Duodenal mucosa (tissue), 2 donors: ENCODE measurements around the gene TRIM34.
"Not testable (repeated sequence)": the region's sequence is repeated elsewhere in the genome, so short reads cannot be mapped to it uniquely, and the experiment has no call there.

ENCODE experiments used
- H3K27ac ChIP-seq: one replicate; pipeline ENCODE4 v1.7.0; 2013; ENCODE audit warnings: low read depth, low read length
- H3K27me3 ChIP-seq, 2 donors: one replicate each; pipeline ENCODE4 v1.7.0; 2013; ENCODE audit warnings: low read length in 2 of 2, control low read depth in 1 of 2; ENCODE audit not compliant: insufficient read depth in 2 of 2, control insufficient read depth in 1 of 2
- H3K36me3 ChIP-seq, 2 donors: one replicate each; pipeline ENCODE4 v1.7.0; 2013; ENCODE audit warnings: low read length in 2 of 2, control low read depth in 1 of 2; ENCODE audit not compliant: insufficient read depth in 2 of 2, control insufficient read depth in 1 of 2
- H3K4me1 ChIP-seq, 2 donors: one replicate each; pipeline ENCODE4 v1.7.0; 2013; ENCODE audit warnings: low read length in 2 of 2, control low read depth in 1 of 2; ENCODE audit not compliant: insufficient read depth in 2 of 2, control insufficient read depth in 1 of 2
- H3K4me3 ChIP-seq, 2 donors: one replicate each; pipeline ENCODE4 v1.7.0; 2013; ENCODE audit warnings: low read length in 2 of 2, low read depth in 1 of 2
- H3K9ac ChIP-seq, 2 donors: one replicate each; pipeline ENCODE4 v1.7.0; 2013; ENCODE audit warnings: low read length in 2 of 2, low read depth in 1 of 2
- H3K9me3 ChIP-seq, 2 donors: one replicate each; pipeline ENCODE4 v1.7.0; 2013; ENCODE audit warnings: low read length in 2 of 2, control low read depth in 1 of 2; ENCODE audit not compliant: control insufficient read depth in 1 of 2

TRIM34 gene, protein sequence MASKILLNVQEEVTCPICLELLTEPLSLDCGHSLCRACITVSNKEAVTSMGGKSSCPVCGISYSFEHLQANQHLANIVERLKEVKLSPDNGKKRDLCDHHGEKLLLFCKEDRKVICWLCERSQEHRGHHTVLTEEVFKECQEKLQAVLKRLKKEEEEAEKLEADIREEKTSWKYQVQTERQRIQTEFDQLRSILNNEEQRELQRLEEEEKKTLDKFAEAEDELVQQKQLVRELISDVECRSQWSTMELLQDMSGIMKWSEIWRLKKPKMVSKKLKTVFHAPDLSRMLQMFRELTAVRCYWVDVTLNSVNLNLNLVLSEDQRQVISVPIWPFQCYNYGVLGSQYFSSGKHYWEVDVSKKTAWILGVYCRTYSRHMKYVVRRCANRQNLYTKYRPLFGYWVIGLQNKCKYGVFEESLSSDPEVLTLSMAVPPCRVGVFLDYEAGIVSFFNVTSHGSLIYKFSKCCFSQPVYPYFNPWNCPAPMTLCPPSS

DNA sequence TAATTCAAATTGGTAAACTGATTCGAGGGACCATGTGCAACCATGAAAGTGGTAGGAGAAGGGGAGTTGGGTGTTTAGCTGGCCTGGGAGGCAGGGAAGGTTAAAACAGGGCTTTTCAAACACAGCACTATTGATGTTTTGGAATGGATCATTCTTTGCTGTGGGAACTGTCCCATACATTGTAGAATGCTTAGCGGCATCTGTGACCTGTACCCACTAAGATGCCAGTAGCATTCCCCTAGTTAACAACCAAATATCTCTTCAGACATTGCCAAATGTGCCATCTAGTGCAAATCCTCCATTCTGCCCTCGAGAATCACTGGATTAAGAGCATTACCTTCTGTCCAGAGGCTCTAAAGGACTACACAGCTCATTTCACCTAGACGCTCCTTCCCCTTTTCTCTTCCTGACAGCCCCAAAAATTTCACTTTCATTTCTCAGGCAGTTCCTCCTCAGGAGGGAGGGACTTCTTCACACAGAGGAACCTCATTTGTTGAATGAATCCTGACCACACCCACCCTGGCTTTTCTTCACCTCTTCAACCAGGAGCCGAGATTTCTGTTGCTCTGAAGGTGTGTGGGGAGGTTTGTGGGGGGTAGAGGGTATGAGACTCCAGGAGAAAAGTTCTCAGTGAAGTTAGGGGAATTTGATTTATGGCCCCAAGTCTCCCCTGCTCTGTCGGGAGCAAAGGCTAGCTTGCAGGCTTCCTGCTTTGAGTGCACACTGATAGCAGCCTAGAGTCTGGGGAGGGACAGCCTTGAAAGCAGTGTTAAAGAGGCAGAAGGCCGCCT is at the start of gene TRIM34:
Gene TRIM34 (plus strand): TSS at position 513 of the 791 bp plus-strand sequence. CDS start 7,331 bp downstream, outside the sequence.
- no peaks in the 10 kb centered on the region for H3K27me3 ChIP-seq
- peak within 1 kb of the TSS; percentile 73 to 87 for H3K4me3 ChIP-seq
- H3K27ac ChIP-seq: peak within 1 kb of the TSS; percentile 45
- H3K9me3 ChIP-seq: no peaks in the 10 kb centered on the region
- peaks cover 27 to 33% of the 10 kb centered on the region in 2 donors for H3K4me1 ChIP-seq
- no peaks in the 10 kb centered on the region for H3K36me3 ChIP-seq
- H3K9ac ChIP-seq: peak within 1 kb of the TSS; percentile 48 to 63

DNA sequence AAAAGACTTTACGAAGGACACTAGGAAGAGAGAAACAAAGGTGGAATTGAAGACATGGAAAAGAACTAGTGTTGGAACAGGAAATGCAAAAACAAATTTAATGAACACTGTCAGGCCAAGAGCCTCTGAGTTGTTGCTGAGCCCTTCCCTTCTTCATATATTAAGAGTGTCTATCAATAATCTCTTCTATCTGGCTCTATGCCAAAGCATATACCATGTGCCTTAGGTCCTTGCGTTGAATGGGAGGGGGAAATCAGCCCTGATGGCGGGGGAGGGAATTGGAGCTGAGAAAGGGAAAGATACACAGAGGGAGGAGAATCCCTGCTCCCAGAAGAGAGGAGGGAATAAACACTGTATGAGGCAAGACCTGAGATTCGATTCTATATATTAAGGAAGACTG is 49.6 kb upstream of the TRIM34 start:
- no peaks in the 10 kb centered on the region for H3K36me3 ChIP-seq
- no peak overlapping the region for H3K9ac ChIP-seq
- no peaks in the 10 kb centered on the region for H3K27me3 ChIP-seq
- no peaks in the 10 kb centered on the region for H3K4me1 ChIP-seq
- no peaks in the 10 kb centered on the region for H3K9me3 ChIP-seq
- no peak overlapping the region for H3K27ac ChIP-seq
- no peak overlapping the region for H3K4me3 ChIP-seq

DNA sequence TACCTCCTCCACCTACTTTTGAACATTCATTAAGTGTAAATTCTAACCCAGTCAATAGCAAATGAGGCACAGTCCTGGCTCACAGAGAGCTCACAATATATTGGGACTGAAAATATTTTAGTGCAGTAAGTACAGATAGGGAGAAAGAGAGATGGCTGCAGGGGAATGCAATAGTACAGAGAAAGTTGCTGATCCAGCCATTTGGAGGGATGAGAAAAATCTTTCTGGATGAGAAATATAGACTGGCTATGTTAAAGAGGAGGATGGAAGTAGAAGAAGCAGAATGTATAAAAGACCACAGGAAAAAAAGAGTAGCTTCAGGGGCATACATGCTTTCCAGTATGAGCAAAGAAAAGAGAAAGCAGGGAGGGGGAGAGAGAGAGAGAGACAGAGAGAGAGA is 47.7 kb upstream of the TRIM34 start:
- H3K36me3 ChIP-seq: no peaks in the 10 kb centered on the region
- H3K4me1 ChIP-seq: no peaks in the 10 kb centered on the region
- no peak overlapping the region for H3K9ac ChIP-seq
- no peaks in the 10 kb centered on the region for H3K27me3 ChIP-seq
- H3K9me3 ChIP-seq: no peaks in the 10 kb centered on the region
- no peak overlapping the region for H3K27ac ChIP-seq
- no peak overlapping the region for H3K4me3 ChIP-seq

DNA sequence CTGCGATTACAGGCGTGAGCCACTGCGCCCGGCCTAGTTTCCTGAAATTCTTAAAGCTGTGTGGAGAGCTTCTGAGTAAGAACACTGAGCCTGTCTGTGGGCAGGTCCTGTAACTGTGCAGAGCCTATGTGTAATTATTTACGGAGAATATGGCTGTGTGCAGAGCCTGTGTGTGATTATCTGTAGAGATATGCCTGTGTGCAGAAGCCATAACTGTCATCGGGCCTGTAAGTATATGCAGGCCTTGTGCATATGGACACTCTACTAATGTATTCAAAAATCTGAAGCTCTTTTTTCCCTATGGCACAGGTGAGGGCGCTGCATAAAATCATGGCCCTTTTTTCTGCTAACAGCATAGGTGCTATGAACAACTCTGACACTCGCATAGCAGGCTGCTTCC is 44.2 kb upstream of the TRIM34 start, which contains the start of gene OR52B6:
Gene OR52B6 (plus strand): TSS at position 301 of the 400 bp plus-strand sequence. CDS start 0 bp downstream, at position 301.
- H3K9ac ChIP-seq: no peak within 1 kb of the TSS
- no peaks in the 10 kb centered on the region for H3K36me3 ChIP-seq
- no peak within 1 kb of the TSS for H3K27ac ChIP-seq

DNA sequence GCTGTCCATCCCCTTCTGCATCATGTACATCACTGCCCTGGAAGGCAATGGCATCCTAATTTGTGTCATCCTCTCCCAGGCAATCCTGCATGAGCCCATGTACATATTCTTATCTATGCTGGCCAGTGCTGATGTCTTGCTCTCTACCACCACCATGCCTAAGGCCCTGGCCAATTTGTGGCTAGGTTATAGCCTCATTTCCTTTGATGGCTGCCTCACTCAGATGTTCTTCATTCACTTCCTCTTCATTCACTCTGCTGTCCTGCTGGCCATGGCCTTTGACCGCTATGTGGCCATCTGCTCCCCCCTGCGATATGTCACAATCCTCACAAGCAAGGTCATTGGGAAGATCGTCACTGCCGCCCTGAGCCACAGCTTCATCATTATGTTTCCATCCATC is 43.8 kb upstream of the TRIM34 start:
- no peaks in the 10 kb centered on the region for H3K36me3 ChIP-seq
- no peaks in the 10 kb centered on the region for H3K4me1 ChIP-seq
- no peak overlapping the region for H3K9ac ChIP-seq
- H3K27me3 ChIP-seq: no peaks in the 10 kb centered on the region
- H3K4me3 ChIP-seq: no peak overlapping the region
- H3K27ac ChIP-seq: no peak overlapping the region
- H3K9me3 ChIP-seq: no peaks in the 10 kb centered on the region

More for the DNA sequence above, 44.2 kb upstream of the TRIM34 start, which contains the start of gene OR52B6:
- Histone ChIP-seq H3K27me3 (no peaks in the 10 kb centered on the region), H3K9me3 (no peaks in the 10 kb centered on the region), H3K4me1 (no peaks in the 10 kb centered on the region), H3K4me3 (no peak within 1 kb of the TSS)

DNA sequence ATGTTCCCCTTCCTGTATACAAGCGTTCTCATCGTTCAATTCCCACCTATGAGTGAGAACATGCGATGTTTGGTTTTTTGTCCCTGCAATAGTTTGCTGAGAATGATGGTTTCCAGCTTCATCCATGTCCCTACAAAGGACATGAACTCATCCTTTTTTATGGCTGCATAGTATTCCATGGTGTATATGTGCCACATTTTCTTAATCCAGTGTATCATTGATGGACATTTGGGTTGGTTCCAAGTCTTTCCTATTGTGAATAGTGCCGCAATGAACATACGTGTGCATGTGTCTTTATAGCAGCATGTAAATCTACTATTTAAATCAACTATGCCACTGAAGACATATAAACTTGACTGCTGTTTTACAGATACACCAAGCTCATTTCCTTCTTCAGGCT is 40.3 kb upstream of the TRIM34 start:
- not testable (repeated sequence) for H3K4me1 ChIP-seq, H3K9ac ChIP-seq, H3K36me3 ChIP-seq, H3K27me3 ChIP-seq, H3K4me3 ChIP-seq, H3K9me3 ChIP-seq, H3K27ac ChIP-seq

DNA sequence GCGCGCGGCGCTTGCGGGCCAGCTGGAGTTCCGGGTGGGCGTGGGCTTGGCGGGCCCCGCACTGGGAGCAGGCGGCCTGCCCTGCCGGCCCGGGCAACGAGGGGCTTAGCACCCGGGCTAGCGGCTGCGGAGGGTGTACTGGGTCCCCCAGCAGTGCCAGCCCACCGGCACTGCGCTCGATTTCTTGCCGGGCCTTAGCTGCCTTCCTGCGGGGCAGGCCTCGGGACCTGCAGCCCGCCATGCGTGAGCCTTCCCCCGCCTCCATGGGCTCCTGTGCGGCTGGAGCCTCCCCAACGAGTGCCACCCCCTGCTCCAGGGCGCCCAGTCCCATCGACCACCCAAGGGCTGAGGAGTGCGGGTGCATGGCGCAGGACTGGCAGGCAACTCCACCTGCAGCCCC is 34.9 kb upstream of the TRIM34 start:
- H3K27me3 ChIP-seq: not testable (repeated sequence)

DNA sequence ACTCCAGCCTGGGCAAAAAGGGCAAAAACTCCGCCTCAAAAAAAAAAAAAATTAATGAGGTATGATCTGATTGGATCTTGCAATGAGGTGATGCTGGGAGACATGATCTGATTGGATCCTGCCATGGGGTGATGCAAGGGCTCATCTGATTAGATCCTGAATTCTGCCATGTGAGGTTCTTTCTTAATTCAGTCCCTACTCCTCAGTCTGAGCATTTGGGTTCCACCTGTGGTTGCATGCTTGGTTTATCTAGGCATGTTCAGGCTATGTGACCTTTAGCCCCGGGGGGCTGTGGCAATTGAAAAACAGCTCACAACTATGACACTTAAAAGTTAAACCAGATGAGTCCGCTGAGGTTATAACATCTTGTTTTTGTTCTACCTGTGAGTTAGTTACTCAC is 33.2 kb upstream of the TRIM34 start:
- no peak overlapping the region for H3K27ac ChIP-seq

More for the DNA sequence above, 34.9 kb upstream of the TRIM34 start:
- not testable (repeated sequence) for H3K9ac ChIP-seq, H3K9me3 ChIP-seq, H3K4me3 ChIP-seq, H3K4me1 ChIP-seq, H3K27ac ChIP-seq, H3K36me3 ChIP-seq

DNA sequence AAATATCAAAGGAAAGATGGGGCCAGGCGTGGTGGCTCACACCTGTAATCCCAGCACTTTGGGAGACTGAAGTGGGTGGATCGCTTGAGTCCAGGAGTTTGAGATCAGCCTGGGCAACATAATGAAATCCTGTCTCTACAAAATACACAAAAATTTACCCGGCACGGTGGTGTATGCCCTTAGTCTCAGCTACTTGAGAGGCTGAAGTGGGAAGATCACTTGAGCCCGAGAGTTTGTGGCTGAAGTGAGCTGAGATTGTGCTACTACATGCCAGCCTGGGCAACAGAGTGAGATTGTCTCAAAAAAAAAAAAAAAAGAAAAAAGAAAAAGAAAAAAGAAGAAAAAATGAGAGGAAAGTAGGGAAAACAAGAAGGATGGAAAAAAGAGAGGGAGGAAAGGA is 32.2 kb upstream of the TRIM34 start:
- Histone ChIP-seq H3K9me3 (no peaks in the 10 kb centered on the region), H3K36me3 (no peaks in the 10 kb centered on the region), H3K27ac (no peak overlapping the region), H3K4me1 (no peaks in the 10 kb centered on the region), H3K27me3 (no peaks in the 10 kb centered on the region), H3K9ac (no peak overlapping the region), H3K4me3 (no peak overlapping the region)

More for the DNA sequence above, 33.2 kb upstream of the TRIM34 start:
- H3K27me3 ChIP-seq: no peaks in the 10 kb centered on the region
- no peak overlapping the region for H3K4me3 ChIP-seq
- no peak overlapping the region for H3K9ac ChIP-seq
- H3K4me1 ChIP-seq: no peaks in the 10 kb centered on the region
- no peaks in the 10 kb centered on the region for H3K36me3 ChIP-seq
- H3K9me3 ChIP-seq: no peaks in the 10 kb centered on the region

DNA sequence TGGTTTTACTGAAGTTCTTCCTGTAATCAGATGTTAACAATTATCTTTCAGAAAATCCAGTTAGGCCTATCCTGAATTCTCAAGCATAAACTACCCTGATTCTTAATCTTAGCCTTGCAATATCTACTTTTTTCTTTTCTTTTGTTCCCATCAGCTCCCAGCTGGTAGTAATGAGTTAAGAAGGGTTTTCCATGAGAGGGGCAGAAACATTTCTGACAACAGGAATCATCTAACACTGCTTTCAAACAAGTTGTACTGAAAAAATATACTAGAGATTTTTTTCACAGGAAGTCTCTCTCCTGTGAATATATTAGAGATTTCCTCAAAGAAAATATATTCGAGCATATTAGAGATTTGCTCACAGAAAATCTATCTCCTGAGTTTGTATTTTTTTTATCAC is 31.7 kb upstream of the TRIM34 start:
- Histone ChIP-seq H3K9me3 (no peaks in the 10 kb centered on the region), H3K27ac (no peak overlapping the region), H3K9ac (no peak overlapping the region), H3K4me1 (no peaks in the 10 kb centered on the region), H3K4me3 (no peak overlapping the region), H3K27me3 (no peaks in the 10 kb centered on the region), H3K36me3 (no peaks in the 10 kb centered on the region)
